ENCODE data around the gene SFXN1.

GRCh38 chr5:175564716-175565115 lies 86.4 kb downstream of the SFXN1 start:
- TF ChIP-seq SIN3A (IDR thresholded peaks at IDR 0.05; ENCODE audit: borderline replicate concordance, insufficient read depth, low read depth, low read length) (no peak), CTCF (IDR thresholded peaks at IDR 0.05) (no peak), POLR2AphosphoS5 (IDR thresholded peaks at IDR 0.05; ENCODE audit: low read depth, low read length) (no peak), TCF7L2 (IDR thresholded peaks at IDR 0.05; ENCODE audit: low read depth, low read length) (no peak)
- TF ChIP-seq, protein P1, sequence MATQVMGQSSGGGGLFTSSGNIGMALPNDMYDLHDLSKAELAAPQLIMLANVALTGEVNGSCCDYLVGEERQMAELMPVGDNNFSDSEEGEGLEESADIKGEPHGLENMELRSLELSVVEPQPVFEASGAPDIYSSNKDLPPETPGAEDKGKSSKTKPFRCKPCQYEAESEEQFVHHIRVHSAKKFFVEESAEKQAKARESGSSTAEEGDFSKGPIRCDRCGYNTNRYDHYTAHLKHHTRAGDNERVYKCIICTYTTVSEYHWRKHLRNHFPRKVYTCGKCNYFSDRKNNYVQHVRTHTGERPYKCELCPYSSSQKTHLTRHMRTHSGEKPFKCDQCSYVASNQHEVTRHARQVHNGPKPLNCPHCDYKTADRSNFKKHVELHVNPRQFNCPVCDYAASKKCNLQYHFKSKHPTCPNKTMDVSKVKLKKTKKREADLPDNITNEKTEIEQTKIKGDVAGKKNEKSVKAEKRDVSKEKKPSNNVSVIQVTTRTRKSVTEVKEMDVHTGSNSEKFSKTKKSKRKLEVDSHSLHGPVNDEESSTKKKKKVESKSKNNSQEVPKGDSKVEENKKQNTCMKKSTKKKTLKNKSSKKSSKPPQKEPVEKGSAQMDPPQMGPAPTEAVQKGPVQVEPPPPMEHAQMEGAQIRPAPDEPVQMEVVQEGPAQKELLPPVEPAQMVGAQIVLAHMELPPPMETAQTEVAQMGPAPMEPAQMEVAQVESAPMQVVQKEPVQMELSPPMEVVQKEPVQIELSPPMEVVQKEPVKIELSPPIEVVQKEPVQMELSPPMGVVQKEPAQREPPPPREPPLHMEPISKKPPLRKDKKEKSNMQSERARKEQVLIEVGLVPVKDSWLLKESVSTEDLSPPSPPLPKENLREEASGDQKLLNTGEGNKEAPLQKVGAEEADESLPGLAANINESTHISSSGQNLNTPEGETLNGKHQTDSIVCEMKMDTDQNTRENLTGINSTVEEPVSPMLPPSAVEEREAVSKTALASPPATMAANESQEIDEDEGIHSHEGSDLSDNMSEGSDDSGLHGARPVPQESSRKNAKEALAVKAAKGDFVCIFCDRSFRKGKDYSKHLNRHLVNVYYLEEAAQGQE (IDR thresholded peaks at IDR 0.05; ENCODE audit: insufficient read depth in 1 of 2, low read depth in 2 of 2, low read length in 1 of 2), result no peak
